GM19025 (cell line): ENCODE measurements around the gene CHCT1.

Experiments
- ATAC-seq: cut with Tn5 transposase; IDR thresholded peaks from one replicate; pipeline ENCODE4 v1.9.1; 2021; ENCODE audit warnings: mild to moderate bottlenecking, low read depth, moderate library complexity; ENCODE audit not compliant: unreplicated experiment

CHCT1 gene

DNA sequence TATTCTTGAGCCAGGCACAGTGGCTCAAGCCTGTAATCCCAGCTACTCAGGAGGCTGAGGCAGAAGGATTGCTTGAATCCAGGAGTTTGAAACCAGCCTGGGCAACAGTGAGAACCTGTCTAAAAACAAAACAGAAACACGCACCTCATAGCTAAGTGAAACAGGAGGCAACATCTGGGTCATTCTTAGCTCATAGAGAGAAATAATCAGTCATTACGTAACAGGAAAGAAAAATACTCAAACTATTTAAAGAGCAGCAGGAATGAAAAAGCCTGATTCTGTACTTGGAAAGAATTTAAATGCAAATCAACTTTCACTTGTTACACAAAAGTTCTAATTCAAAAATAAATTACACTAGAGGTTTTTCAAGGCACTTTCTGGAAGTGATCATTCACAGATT lies 17.2 kb downstream of the CHCT1 start:
- no peak for ATAC-seq

GRCh38 chr17:60442271-60443173 lies 20.2 kb downstream of the CHCT1 start:
- no peak for ATAC-seq

- no peak for ATAC-seq
Measured at GRCh38 chr17:60443713-60444112, 21.4 kb downstream of the CHCT1 start.

DNA sequence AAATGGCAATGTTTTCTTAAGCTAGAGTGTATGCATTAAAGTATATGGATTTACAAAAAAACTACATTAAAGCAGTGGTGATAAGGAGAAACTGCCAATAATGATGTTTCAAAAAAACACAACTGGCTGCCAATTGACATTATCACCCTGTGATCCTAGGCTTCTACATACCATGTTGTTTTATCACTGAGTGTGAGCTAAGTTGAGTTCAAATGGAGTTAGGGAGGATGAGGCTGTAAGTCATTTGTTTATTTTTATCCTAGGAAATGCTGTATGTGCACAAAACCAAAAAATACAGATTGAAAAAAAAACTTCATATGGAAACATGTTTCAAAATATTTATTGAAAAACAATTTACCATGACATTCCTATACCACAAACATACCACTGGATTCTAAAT lies 22.9 kb downstream of the CHCT1 start:
- ATAC-seq: no peak

GRCh38 chr17:60447375-60447774 lies 25.1 kb downstream of the CHCT1 start:
- no peak for ATAC-seq

GRCh38 chr17:60451071-60451470 lies 28.8 kb downstream of the CHCT1 start:
- ATAC-seq: no peak

- no peak for ATAC-seq
Measured at GRCh38 chr17:60451965-60452364, 29.7 kb downstream of the CHCT1 start.

DNA sequence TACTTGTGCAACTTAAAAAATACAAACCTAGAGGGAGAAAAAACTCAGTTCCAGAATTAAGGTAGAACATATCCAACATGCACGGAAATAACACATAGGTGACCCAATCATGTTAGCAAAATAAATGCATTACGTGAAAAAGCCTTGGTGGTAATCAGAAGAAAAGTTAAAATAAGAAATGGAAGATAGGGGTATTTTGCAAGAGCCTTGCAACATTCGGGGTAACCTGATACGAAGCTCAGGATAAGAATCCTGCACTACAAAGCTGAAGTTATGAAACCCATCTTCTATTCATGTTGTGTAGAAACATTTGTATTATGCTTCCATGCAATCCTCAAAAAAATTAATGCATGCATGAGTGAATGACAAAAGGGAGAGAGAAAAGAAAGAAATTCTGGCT lies 33.1 kb downstream of the CHCT1 start:
- ATAC-seq: no peak

DNA sequence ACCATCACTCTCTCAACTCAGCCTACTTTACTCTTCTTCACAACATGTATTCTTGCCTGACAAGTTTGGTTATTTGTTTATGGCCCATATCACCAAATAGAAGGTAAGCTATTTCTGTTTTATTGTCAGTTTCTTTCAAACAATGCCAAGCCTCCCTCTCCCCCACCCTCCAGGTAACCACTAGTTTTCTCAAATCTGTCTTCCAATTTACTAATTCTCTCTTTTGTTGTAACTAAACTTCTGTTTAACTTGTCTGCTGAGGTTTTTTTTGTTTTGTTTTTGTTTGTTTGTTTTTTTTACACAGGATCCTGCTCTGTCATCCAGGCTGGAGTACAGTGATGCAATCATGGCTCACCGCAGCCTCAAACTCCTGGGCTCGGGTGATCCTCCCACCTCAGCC lies 34.9 kb downstream of the CHCT1 start:
- no peak for ATAC-seq

- ATAC-seq: no peak
Measured at GRCh38 chr17:60461584-60461983, 39.3 kb downstream of the CHCT1 start.

DNA sequence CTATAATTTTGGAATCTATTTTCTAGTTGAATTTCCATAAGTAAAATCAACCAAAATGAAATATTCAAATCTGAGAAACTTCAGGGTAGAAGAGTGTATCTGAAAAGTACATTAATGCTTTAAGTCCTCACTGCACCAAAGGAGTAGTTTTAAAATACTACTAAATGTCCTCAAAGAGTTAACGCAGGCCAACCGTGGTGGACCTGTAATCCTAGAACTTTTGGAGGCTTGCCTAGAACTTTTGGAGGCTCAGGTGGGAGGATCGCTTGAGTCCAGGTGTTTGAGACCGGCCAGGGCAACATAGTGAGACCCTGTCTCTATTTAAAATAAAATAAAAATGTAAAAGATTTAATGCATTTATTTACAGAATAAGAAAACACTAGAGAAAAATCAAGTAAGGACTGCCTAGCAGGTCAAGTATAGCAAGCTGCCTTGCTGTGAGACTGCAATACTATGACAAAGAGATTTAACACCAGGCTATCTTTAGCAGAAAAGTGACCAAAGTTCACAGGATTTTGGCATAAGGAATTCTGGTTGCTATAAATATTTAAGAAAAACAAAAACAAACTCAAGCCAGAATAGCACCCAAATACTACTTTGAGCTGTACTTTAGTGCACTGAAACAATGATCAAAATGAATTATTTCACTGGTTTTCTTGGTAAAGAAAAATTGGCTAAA lies 41.0 kb downstream of the CHCT1 start:
- no peak for ATAC-seq

- no peak for ATAC-seq
Measured at GRCh38 chr17:60464343-60464742, 42.1 kb downstream of the CHCT1 start.

DNA sequence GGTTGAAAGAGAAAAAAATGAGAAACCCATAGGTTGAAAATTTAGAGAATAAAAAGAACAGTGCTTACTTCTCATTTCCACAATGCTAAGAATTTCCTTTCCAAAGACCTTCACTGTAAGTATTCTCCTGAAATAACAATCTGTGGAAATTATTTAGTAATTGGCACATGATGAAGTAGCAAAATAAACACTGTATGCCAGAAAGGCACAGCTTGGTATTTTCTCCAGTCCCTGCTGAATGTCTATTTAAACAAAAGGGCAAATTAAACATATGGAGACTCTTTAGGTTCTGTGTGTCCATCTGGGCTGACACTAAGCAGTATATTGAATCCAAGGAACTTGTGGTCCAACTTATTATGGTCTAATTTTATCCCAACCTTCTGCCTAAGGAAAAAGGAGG lies 46.1 kb downstream of the CHCT1 start:
- ATAC-seq: no peak

- no peak for ATAC-seq
Measured at GRCh38 chr17:60471451-60471850, 49.2 kb downstream of the CHCT1 start.

DNA sequence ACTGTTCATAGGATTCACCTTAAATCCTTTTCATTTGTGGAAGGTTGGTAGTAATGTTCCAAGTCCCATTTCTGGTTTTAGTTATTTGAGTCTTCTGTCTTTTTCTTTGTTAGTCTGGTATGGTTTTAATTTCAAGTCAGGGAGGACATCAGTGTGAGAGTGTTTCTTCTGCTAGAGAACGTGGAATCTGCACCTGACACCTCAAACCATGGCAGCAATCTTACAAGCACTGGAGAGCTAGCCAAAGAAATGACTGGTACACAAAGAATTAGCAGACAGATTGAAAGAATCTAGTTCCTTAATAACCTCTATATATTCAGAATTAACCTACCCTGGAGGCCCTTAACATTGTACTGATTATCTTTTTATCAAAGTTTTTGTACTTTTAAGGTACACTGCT lies 50.2 kb downstream of the CHCT1 start:
- no peak for ATAC-seq

- ATAC-seq: no peak
Measured at GRCh38 chr17:60473788-60474187, 51.5 kb downstream of the CHCT1 start.
